HG03060 (cell line): ENCODE measurements around the gene APMAP.

Source experiments
- ATAC-seq: cut with Tn5 transposase; IDR thresholded peaks from one replicate; pipeline ENCODE4 v1.9.1; 2021; ENCODE audit warnings: low read depth, moderate number of reproducible peaks; ENCODE audit not compliant: unreplicated experiment

The APMAP gene

GRCh38 chr20:24991897-24992486, 559 bp downstream of the APMAP start:
- no peak for ATAC-seq

GRCh38 chr20:24990810-24991252, 1.7 kb downstream of the APMAP start:
- ATAC-seq: no peak

- no peak for ATAC-seq
Measured at GRCh38 chr20:24989162-24989561, 3.4 kb downstream of the APMAP start.

- no peak for ATAC-seq
Measured at GRCh38 chr20:24987873-24988835, 4.4 kb downstream of the APMAP start.

- no peak for ATAC-seq
Measured at GRCh38 chr20:24987244-24987643, 5.3 kb downstream of the APMAP start.

- ATAC-seq: no peak
Measured at GRCh38 chr20:24986436-24987015, 6.0 kb downstream of the APMAP start.

GRCh38 chr20:24985802-24986201, 6.7 kb downstream of the APMAP start:
- no peak for ATAC-seq

- ATAC-seq: no peak
Measured at GRCh38 chr20:24984961-24985640, 7.5 kb downstream of the APMAP start.

GRCh38 chr20:24983896-24984295, 8.7 kb downstream of the APMAP start:
- ATAC-seq: no peak

GRCh38 chr20:24981790-24982189, 10.8 kb downstream of the APMAP start:
- no peak for ATAC-seq

GRCh38 chr20:24981282-24981681, 11.3 kb downstream of the APMAP start:
- no peak for ATAC-seq

GRCh38 chr20:24980291-24981053, 12.1 kb downstream of the APMAP start:
- no peak for ATAC-seq

- no peak for ATAC-seq
Measured at GRCh38 chr20:24979036-24979960, 13.3 kb downstream of the APMAP start.

- no peak for ATAC-seq
Measured at GRCh38 chr20:24978513-24978912, 14.0 kb downstream of the APMAP start.

GRCh38 chr20:24977797-24978196, 14.8 kb downstream of the APMAP start:
- no peak for ATAC-seq

GRCh38 chr20:24977336-24977735, 15.2 kb downstream of the APMAP start:
- no peak for ATAC-seq

GRCh38 chr20:24972341-24972740, 20.2 kb downstream of the APMAP start:
- no peak for ATAC-seq

GRCh38 chr20:24971376-24972101, 21.0 kb downstream of the APMAP start:
- ATAC-seq: no peak
